HuH-7.5 (cell line): ENCODE data around the gene C1GALT1.

Source experiments
- DNase-seq: peaks from one replicate; pipeline ENCODE4 v3.0.0; 2011; ENCODE audit warnings: low spot score

The C1GALT1 gene

GRCh38 chr7:7272294-7272693 is 90.0 kb downstream of the C1GALT1 start:
- no peak for DNase-seq

GRCh38 chr7:7274782-7275181 is 92.4 kb downstream of the C1GALT1 start:
- DNase-seq = no peak

- DNase-seq = no peak
These were observed 93.8 kb downstream of the C1GALT1 start for GRCh38 chr7:7276161-7276560.

GRCh38 chr7:7290429-7291122 is 108.2 kb downstream of the C1GALT1 start:
- no peak for DNase-seq

- no peak for DNase-seq
These were observed 109.7 kb downstream of the C1GALT1 start for GRCh38 chr7:7292085-7292484.

- DNase-seq = no peak
These were observed 110.3 kb downstream of the C1GALT1 start for GRCh38 chr7:7292608-7293007.

GRCh38 chr7:7293092-7293491 is 110.7 kb downstream of the C1GALT1 start:
- DNase-seq = no peak

GRCh38 chr7:7294911-7295310 is 112.6 kb downstream of the C1GALT1 start:
- DNase-seq = no peak
